ENCODE measurements around the gene PADI3.

The PADI3 gene

DNA sequence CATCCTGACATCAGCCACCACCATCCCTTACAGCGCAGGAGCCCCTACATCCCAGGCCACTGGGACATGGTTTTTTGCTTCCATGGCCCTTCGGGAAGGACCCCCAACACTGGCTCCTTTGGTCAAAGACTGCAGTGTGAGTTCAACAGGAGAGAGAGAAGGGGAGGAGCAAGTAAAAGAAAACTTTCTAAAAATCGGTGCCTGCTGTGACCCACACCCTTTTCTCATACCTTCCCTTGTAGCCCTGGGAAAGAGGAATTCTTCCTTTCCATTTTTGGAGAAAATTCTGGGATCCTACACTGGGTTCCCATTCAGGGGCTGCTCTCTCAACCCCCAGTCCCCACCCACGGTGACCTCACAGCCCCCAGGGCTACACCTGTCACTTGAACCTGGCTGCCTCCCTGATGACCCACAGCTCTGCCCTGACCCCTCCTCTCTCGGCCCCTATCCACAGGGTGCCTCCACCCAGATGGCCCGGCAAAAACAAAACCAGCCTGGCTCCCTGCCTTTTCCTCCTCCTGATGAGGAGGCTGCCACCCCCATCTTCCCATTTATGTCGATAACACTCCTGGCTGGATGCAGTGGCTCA, 66.7 kb downstream of the PADI3 start:
- Histone ChIP-seq H3K9ac (ENCODE audit: low read length) (no peak overlapping the region), H3K36me3 (ENCODE audit: insufficient read depth, low read length) (no peaks in the 10 kb centered on the region), H2AFZ (ENCODE audit: low read length) (no peak overlapping the region), H3K4me1 (ENCODE audit: insufficient read depth, low read length, severe bottlenecking) (no peaks in the 10 kb centered on the region), H3K27me3 (ENCODE audit: insufficient read depth, low read length) (no peaks in the 10 kb centered on the region; the same call in 1 of the 2 replicates), H3K9me3 (ENCODE audit: low read length) (no peaks in the 10 kb centered on the region), H3K79me2 (ENCODE audit: insufficient read depth, low read length) (no peaks in the 10 kb centered on the region), H3K4me3 (ENCODE audit: low read depth, low read length, poor library complexity, severe bottlenecking) (no peak overlapping the region), H3F3A (ENCODE audit: insufficient read depth, low read length) (no peaks in the 10 kb centered on the region), H3K4me2 (ENCODE audit: low read length) (no peak overlapping the region), H4K20me1 (ENCODE audit: insufficient read depth, low read length) (no peaks in the 10 kb centered on the region), H3K27ac (ENCODE audit: low read depth, low read length, poor library complexity, severe bottlenecking) (no peak overlapping the region), H3K9me2 (ENCODE audit: low read depth, low read length) (no peaks in the 10 kb centered on the region)
- TF ChIP-seq, protein P1, sequence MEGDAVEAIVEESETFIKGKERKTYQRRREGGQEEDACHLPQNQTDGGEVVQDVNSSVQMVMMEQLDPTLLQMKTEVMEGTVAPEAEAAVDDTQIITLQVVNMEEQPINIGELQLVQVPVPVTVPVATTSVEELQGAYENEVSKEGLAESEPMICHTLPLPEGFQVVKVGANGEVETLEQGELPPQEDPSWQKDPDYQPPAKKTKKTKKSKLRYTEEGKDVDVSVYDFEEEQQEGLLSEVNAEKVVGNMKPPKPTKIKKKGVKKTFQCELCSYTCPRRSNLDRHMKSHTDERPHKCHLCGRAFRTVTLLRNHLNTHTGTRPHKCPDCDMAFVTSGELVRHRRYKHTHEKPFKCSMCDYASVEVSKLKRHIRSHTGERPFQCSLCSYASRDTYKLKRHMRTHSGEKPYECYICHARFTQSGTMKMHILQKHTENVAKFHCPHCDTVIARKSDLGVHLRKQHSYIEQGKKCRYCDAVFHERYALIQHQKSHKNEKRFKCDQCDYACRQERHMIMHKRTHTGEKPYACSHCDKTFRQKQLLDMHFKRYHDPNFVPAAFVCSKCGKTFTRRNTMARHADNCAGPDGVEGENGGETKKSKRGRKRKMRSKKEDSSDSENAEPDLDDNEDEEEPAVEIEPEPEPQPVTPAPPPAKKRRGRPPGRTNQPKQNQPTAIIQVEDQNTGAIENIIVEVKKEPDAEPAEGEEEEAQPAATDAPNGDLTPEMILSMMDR (IDR thresholded peaks at IDR 0.05; ENCODE audit: low read length), result no peak
- TF ChIP-seq EZH2 (IDR thresholded peaks at IDR 0.05; ENCODE audit: borderline replicate concordance, low read length), result no peak

DNA sequence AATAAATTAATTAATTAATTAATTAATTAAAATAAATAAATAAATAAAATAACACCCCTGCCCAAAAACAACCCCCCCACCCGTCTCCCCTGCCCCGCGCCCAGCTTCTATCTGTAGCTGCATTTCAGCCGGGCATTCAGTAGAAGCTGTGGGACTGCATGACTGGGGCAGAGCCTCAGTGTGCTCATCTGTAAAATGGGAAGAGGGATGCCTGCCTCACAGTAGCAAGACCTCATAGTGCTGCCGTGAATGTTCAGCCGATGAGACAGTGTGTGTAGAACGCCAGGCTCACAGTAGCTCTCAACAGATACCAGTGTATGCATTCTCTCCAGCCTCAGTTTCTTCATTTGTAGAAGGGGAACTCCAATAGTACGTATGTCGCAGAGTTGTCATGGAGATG, 67.8 kb downstream of the PADI3 start:
- Histone ChIP-seq H3K36me3 (ENCODE audit: insufficient read depth, low read length) (no peaks in the 10 kb centered on the region), H3K4me3 (ENCODE audit: low read depth, low read length, poor library complexity, severe bottlenecking) (no peak overlapping the region), H2AFZ (ENCODE audit: low read length) (no peak overlapping the region), H3K79me2 (ENCODE audit: insufficient read depth, low read length) (no peaks in the 10 kb centered on the region), H3K9ac (ENCODE audit: low read length) (no peak overlapping the region), H4K20me1 (ENCODE audit: insufficient read depth, low read length) (no peaks in the 10 kb centered on the region), H3K27ac (ENCODE audit: low read depth, low read length, poor library complexity, severe bottlenecking) (no peak overlapping the region), H3K27me3 (ENCODE audit: insufficient read depth, low read length) (no peaks in the 10 kb centered on the region; the same call in 1 of the 2 replicates), H3K4me1 (ENCODE audit: insufficient read depth, low read length, severe bottlenecking) (no peaks in the 10 kb centered on the region), H3F3A (ENCODE audit: insufficient read depth, low read length) (no peaks in the 10 kb centered on the region), H3K9me2 (ENCODE audit: low read depth, low read length) (no peaks in the 10 kb centered on the region), H3K9me3 (ENCODE audit: low read length) (no peaks in the 10 kb centered on the region), H3K4me2 (ENCODE audit: low read length) (no peak overlapping the region)
- TF ChIP-seq, protein P1 (IDR thresholded peaks at IDR 0.05; ENCODE audit: low read length), result no peak
- no peak for TF ChIP-seq EZH2 (IDR thresholded peaks at IDR 0.05; ENCODE audit: borderline replicate concordance, low read length)

DNA sequence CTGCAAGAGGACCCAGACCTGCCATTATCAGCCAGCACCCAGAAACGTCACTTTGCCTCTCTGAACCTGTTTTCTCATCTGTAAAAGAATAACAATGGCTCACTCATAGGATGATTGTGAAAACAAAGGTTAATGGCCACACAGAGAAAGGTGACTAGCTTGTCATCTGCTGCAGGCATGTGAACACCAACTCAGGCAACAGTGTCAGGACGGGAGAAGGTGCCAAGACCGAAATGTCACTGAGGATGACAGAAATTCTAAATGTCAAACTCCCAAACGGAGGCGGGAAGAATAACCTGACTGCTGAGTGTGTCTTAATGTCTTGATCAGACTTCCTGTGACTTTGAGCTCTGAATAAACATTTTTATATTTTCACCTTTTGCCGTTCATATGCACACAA, 69.4 kb downstream of the PADI3 start:
- no peak overlapping the region for H3K4me2 ChIP-seq (ENCODE audit: low read length)
- TF ChIP-seq, protein P1 (IDR thresholded peaks at IDR 0.05; ENCODE audit: low read length), result no peak
- TF ChIP-seq EZH2 (IDR thresholded peaks at IDR 0.05; ENCODE audit: borderline replicate concordance, low read length), result no peak
- no peak overlapping the region for H3K27ac ChIP-seq (ENCODE audit: low read depth, low read length, poor library complexity, severe bottlenecking)
- no peak overlapping the region for H3K9ac ChIP-seq (ENCODE audit: low read length)
- H4K20me1 ChIP-seq (ENCODE audit: insufficient read depth, low read length), result no peaks in the 10 kb centered on the region
- no peak overlapping the region for H3K4me3 ChIP-seq (ENCODE audit: low read depth, low read length, poor library complexity, severe bottlenecking)
- H3K36me3 ChIP-seq (ENCODE audit: insufficient read depth, low read length), result no peaks in the 10 kb centered on the region
- no peak overlapping the region for H2AFZ ChIP-seq (ENCODE audit: low read length)
- no peaks in the 10 kb centered on the region for H3F3A ChIP-seq (ENCODE audit: insufficient read depth, low read length)
- H3K9me3 ChIP-seq (ENCODE audit: low read length), result no peaks in the 10 kb centered on the region
- H3K27me3 ChIP-seq (ENCODE audit: insufficient read depth, low read length), result no peaks in the 10 kb centered on the region; the same call in 1 of the 2 replicates
- H3K79me2 ChIP-seq (ENCODE audit: insufficient read depth, low read length), result no peaks in the 10 kb centered on the region
- no peaks in the 10 kb centered on the region for H3K9me2 ChIP-seq (ENCODE audit: low read depth, low read length)
- no peaks in the 10 kb centered on the region for H3K4me1 ChIP-seq (ENCODE audit: insufficient read depth, low read length, severe bottlenecking)

Measured in OCI-LY1 (cell line).